ENCODE measurements around the gene MAGI1.

- TF ChIP-seq, protein P1, sequence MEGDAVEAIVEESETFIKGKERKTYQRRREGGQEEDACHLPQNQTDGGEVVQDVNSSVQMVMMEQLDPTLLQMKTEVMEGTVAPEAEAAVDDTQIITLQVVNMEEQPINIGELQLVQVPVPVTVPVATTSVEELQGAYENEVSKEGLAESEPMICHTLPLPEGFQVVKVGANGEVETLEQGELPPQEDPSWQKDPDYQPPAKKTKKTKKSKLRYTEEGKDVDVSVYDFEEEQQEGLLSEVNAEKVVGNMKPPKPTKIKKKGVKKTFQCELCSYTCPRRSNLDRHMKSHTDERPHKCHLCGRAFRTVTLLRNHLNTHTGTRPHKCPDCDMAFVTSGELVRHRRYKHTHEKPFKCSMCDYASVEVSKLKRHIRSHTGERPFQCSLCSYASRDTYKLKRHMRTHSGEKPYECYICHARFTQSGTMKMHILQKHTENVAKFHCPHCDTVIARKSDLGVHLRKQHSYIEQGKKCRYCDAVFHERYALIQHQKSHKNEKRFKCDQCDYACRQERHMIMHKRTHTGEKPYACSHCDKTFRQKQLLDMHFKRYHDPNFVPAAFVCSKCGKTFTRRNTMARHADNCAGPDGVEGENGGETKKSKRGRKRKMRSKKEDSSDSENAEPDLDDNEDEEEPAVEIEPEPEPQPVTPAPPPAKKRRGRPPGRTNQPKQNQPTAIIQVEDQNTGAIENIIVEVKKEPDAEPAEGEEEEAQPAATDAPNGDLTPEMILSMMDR (conservative IDR thresholded peaks at IDR 0.05 in 1 of 2, IDR thresholded peaks at IDR 0.05 in 1 of 2; ENCODE audit: low read depth in 1 of 2, low read length in 2 of 2) = no peak
- no peak for TF ChIP-seq EZH2 (IDR thresholded peaks at IDR 0.05; ENCODE audit: low read length, missing control alignments)
These were observed 148.4 kb downstream of the MAGI1 start for GRCh38 chr3:65890328-65890727.
